ENCODE results near the gene OTOP1.
"Not testable (repeated sequence)": the region's sequence is repeated elsewhere in the genome, so short reads cannot be mapped to it uniquely, and the experiment has no call there.

The OTOP1 gene

DNA sequence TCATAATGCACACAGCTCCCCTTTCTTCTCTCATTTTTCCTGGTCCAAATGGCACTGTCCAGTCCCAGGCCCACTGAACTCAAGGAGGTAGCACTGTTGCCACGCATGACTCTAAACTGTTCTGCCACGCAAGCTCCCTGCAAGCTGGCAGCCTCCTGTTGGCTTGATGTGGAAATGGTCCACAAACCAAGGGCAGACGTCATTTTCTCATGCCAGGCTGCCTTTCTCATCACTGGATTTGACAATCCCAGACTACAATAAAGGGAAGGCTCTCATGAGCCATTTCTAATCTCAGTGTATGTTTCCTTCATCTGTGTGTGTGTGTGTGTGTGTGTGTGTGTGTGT is 22.4 kb downstream of the OTOP1 start:
- Histone ChIP-seq H3K27me3 (ENCODE audit: insufficient read depth, poor library complexity, severe bottlenecking) (peaks cover 12% of the 10 kb centered on the region), H3K27ac (replicated peaks) (no peak overlapping the region), H3K4me3 (replicated peaks; ENCODE audit: insufficient read depth, low read length) (no peak overlapping the region)
- TF ChIP-seq POLR2AphosphoS5 (IDR thresholded peaks at IDR 0.05; ENCODE audit: low read depth), result no peak
- no peak for DNase-seq (ENCODE audit: low read depth in 1 of 2, low spot score in 1 of 2)

DNA sequence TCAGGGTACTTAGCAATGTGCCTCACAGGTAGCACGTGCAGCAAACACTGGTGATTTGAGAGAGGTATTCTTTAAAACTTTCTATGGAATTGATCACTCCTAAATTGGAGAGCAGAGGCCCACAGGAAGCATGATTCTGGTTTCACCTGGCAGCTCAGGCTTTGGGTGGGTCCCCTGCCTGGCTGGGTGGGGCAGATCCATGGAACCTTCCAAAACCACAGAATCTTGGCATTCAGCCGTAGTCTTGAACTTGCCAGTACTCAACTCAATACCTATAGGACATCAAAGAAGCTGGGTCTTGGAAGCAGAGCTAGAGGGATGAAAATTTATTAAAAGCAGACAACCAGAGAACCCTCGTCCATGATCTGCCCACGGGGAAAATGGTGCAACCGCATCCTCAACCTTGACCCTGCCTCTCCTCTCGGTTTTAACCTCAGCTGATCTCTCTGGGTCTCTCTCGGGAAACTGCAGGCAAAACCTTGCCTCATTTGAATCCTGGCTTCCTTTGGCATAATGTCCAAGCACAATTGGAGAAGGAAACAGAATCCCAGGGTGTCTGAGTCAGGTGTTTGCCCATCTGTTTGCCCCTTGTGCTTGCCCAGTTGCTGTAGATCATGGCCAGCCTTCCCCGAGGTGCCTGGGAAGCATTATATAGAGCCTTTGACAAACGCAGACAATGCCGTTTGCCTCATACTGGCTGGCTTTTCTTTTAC is 22.9 kb downstream of the OTOP1 start:
- H3K27ac ChIP-seq (replicated peaks), result no peak overlapping the region
- DNase-seq (ENCODE audit: low read depth in 1 of 2, low spot score in 1 of 2), result no peak
- H3K27me3 ChIP-seq (ENCODE audit: insufficient read depth, poor library complexity, severe bottlenecking), result peaks cover 12% of the 10 kb centered on the region
- H3K4me3 ChIP-seq (replicated peaks; ENCODE audit: insufficient read depth, low read length), result no peak overlapping the region
- TF ChIP-seq, protein P1, sequence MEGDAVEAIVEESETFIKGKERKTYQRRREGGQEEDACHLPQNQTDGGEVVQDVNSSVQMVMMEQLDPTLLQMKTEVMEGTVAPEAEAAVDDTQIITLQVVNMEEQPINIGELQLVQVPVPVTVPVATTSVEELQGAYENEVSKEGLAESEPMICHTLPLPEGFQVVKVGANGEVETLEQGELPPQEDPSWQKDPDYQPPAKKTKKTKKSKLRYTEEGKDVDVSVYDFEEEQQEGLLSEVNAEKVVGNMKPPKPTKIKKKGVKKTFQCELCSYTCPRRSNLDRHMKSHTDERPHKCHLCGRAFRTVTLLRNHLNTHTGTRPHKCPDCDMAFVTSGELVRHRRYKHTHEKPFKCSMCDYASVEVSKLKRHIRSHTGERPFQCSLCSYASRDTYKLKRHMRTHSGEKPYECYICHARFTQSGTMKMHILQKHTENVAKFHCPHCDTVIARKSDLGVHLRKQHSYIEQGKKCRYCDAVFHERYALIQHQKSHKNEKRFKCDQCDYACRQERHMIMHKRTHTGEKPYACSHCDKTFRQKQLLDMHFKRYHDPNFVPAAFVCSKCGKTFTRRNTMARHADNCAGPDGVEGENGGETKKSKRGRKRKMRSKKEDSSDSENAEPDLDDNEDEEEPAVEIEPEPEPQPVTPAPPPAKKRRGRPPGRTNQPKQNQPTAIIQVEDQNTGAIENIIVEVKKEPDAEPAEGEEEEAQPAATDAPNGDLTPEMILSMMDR (IDR thresholded peaks at IDR 0.05; ENCODE audit: insufficient read depth, low read length), result no peak
- TF ChIP-seq POLR2AphosphoS5 (IDR thresholded peaks at IDR 0.05; ENCODE audit: low read depth) (no peak), GABPA (IDR thresholded peaks at IDR 0.05; ENCODE audit: low read depth) (no peak), SPI1 (IDR thresholded peaks at IDR 0.05; ENCODE audit: borderline replicate concordance, low read depth) (no peak)
- TF ChIP-seq, protein P2, sequence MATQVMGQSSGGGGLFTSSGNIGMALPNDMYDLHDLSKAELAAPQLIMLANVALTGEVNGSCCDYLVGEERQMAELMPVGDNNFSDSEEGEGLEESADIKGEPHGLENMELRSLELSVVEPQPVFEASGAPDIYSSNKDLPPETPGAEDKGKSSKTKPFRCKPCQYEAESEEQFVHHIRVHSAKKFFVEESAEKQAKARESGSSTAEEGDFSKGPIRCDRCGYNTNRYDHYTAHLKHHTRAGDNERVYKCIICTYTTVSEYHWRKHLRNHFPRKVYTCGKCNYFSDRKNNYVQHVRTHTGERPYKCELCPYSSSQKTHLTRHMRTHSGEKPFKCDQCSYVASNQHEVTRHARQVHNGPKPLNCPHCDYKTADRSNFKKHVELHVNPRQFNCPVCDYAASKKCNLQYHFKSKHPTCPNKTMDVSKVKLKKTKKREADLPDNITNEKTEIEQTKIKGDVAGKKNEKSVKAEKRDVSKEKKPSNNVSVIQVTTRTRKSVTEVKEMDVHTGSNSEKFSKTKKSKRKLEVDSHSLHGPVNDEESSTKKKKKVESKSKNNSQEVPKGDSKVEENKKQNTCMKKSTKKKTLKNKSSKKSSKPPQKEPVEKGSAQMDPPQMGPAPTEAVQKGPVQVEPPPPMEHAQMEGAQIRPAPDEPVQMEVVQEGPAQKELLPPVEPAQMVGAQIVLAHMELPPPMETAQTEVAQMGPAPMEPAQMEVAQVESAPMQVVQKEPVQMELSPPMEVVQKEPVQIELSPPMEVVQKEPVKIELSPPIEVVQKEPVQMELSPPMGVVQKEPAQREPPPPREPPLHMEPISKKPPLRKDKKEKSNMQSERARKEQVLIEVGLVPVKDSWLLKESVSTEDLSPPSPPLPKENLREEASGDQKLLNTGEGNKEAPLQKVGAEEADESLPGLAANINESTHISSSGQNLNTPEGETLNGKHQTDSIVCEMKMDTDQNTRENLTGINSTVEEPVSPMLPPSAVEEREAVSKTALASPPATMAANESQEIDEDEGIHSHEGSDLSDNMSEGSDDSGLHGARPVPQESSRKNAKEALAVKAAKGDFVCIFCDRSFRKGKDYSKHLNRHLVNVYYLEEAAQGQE (IDR thresholded peaks at IDR 0.05; ENCODE audit: insufficient replicate concordance, low read depth), result no peak

DNA sequence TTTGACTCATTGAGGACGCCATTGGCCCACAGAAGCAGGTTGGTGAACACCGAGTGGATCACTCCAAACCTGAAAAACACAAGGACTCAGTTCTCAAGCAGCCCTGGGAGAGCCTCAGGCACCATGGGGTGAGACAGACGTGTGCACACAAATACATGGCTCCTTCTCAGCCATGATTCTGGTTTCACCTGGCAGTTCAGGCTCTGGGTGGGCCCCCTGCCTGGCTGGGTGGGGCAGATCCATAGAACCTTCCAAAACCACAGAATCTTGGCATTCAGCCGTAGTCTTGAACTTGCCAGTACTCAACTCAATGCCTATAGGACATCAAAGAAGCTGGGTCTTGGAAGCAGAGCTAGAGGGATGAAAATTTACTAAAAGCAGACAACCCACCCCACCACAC is 24.2 kb downstream of the OTOP1 start:
- H3K4me3 ChIP-seq (replicated peaks; ENCODE audit: insufficient read depth, low read length), result no peak overlapping the region
- H3K27me3 ChIP-seq (ENCODE audit: insufficient read depth, poor library complexity, severe bottlenecking), result peaks cover 8% of the 10 kb centered on the region
- DNase-seq (ENCODE audit: low read depth in 1 of 2, low spot score in 1 of 2), result no peak
- H3K27ac ChIP-seq (replicated peaks), result no peak overlapping the region
- TF ChIP-seq SPI1 (IDR thresholded peaks at IDR 0.05; ENCODE audit: borderline replicate concordance, low read depth), result no peak

DNA sequence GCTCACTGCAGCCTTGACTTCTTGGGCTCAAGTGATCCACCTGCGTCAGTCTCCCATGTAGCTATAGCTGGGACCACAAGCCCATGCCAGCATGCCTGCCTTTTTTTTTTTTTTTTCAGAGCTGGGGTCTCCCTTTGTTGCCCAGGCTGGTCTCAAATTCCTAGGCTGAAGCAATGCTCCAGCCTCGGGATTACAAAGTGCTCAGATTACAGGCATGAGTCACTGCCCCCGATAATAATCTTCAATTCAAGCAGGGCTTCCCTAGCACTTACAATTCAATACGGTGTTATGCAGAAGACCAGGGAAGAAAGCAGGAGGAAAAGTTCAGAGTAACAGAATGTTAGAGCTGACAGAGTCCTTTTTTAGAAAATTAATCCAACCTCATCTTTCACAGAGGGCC is 26.1 kb downstream of the OTOP1 start:
- no peak for TF ChIP-seq GABPA (IDR thresholded peaks at IDR 0.05; ENCODE audit: low read depth)
- no peak for TF ChIP-seq SPI1 (IDR thresholded peaks at IDR 0.05; ENCODE audit: borderline replicate concordance, low read depth)
- no peak for TF ChIP-seq POLR2AphosphoS5 (IDR thresholded peaks at IDR 0.05; ENCODE audit: low read depth)
- TF ChIP-seq, protein P1 (IDR thresholded peaks at IDR 0.05; ENCODE audit: insufficient read depth, low read length), result no peak
- TF ChIP-seq, protein P2 (IDR thresholded peaks at IDR 0.05; ENCODE audit: insufficient replicate concordance, low read depth), result no peak
- no peak overlapping the region for H3K4me3 ChIP-seq (replicated peaks; ENCODE audit: insufficient read depth, low read length)
- no peaks in the 10 kb centered on the region for H3K27me3 ChIP-seq (ENCODE audit: insufficient read depth, poor library complexity, severe bottlenecking)
- no peak overlapping the region for H3K27ac ChIP-seq (replicated peaks)
- no peak for DNase-seq (ENCODE audit: low read depth in 1 of 2, low spot score in 1 of 2)

DNA sequence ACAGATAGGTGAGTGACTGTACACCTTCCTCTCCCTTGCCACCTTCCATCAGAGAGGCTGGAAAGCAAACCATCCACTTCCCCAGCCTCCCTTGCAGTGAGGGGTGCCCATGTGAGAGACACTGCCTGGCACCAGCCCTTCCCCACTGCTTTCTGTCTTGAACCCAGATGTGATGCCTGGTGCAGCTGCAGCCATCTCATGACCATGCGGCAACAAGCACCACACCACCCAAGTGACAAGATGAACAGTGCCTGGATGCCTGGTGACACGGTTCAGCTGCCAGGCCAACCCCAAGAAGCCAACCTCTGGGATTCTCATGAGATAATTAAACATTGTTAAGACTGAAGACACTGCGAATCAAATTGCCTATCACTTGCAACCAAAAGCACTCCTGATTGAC is 31.4 kb downstream of the OTOP1 start:
- H3K27ac ChIP-seq (replicated peaks), result no peak overlapping the region
- DNase-seq (ENCODE audit: low read depth in 1 of 2, low spot score in 1 of 2), result no peak
- H3K4me3 ChIP-seq (replicated peaks; ENCODE audit: insufficient read depth, low read length), result no peak overlapping the region
- H3K27me3 ChIP-seq (ENCODE audit: insufficient read depth, poor library complexity, severe bottlenecking), result no peaks in the 10 kb centered on the region
- no peak for TF ChIP-seq GABPA (IDR thresholded peaks at IDR 0.05; ENCODE audit: low read depth)
- TF ChIP-seq SPI1 (IDR thresholded peaks at IDR 0.05; ENCODE audit: borderline replicate concordance, low read depth), result no peak
- TF ChIP-seq, protein P1 (IDR thresholded peaks at IDR 0.05; ENCODE audit: insufficient read depth, low read length), result no peak
- no peak for TF ChIP-seq POLR2AphosphoS5 (IDR thresholded peaks at IDR 0.05; ENCODE audit: low read depth)
- TF ChIP-seq, protein P2 (IDR thresholded peaks at IDR 0.05; ENCODE audit: insufficient replicate concordance, low read depth), result no peak

DNA sequence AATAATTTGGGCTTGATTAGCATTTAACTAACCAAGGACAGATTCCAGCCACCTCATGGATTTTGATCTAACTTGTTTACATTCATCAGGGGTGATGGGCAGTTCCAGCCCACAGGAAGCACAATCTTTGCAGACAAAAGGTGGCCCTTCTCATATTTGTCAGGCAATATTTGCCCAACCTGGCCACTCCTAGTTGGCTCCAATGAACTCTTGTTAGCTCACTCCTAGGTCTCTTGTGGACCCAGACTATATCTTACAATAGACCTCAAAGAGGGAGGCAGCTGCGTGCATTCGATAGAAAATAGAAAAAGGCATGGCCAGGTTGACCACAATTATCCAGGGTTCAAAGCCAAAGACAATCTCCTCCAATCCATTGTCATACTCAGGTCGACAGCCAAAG is 38.2 kb downstream of the OTOP1 start:
- not testable (repeated sequence) for H3K27me3 ChIP-seq (ENCODE audit: insufficient read depth, poor library complexity, severe bottlenecking); H3K27ac ChIP-seq (replicated peaks); H3K4me3 ChIP-seq (replicated peaks; ENCODE audit: insufficient read depth, low read length); DNase-seq (ENCODE audit: low read depth in 1 of 2, low spot score in 1 of 2)
